ENCODE measurements around the gene LRRC32.

Gene LRRC32, protein sequence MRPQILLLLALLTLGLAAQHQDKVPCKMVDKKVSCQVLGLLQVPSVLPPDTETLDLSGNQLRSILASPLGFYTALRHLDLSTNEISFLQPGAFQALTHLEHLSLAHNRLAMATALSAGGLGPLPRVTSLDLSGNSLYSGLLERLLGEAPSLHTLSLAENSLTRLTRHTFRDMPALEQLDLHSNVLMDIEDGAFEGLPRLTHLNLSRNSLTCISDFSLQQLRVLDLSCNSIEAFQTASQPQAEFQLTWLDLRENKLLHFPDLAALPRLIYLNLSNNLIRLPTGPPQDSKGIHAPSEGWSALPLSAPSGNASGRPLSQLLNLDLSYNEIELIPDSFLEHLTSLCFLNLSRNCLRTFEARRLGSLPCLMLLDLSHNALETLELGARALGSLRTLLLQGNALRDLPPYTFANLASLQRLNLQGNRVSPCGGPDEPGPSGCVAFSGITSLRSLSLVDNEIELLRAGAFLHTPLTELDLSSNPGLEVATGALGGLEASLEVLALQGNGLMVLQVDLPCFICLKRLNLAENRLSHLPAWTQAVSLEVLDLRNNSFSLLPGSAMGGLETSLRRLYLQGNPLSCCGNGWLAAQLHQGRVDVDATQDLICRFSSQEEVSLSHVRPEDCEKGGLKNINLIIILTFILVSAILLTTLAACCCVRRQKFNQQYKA

DNA sequence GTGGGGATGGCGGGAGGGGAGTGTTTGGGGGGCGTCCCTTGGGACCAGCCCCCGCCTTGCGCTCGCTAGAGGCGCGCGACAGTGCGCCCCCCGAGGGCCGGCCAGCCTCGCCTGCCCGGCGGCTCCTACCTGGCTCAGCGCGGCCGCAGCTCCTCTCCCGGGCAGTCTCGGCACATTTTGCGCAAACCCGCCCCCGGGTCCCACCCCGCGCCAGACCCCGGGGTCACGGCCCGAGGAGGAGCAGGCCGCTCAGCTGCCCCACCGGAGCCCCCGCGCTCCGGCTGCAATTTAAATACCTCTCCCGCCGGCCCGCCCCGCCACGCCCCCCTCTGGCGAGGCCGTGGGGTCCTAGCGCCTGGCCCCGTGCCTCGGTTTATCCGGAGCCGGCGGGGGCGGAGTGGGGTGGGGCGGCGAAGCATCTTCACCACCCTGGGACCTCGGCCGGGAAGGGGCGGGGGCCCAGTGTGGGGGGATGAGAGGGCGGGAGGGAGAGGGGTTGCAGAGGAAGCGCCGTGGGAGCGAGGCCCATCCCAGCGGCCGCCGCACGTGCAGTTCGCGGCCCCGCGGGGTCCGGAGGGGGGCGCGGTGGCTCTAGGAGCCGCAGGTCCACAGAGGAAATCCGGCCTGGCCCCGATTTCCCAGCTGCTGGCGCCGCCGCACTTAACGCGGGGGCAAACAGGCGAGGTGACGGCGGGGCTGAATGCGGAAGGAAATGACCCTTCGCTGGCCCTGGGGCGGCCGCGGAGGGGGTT, at the start of gene LRRC32:
TSS of gene LRRC32 (minus strand) at position 263 of the 752 bp plus-strand sequence. CDS start 4,793 bp downstream, outside the sequence.
- peak; percentile 50 to 71 for DNase-seq

DNA sequence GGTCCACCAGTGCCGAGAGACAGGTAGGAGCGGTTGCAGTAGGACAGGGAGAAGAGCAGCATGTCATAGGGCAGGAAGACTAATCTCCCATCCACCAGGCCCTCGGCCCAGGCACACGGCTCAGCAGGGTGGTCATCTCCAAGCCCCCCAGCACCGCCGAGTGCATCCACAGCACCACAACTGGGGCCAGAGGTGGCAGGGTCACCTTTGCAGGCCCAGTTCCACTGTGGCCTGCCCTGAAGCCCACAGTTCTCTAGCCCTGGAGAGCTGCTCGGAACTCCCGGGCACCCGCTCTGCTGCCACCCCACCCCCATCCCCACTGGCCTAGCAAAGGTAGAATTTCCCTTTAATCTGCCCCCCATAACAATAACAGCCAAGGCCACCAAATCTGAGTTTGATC, 49.1 kb upstream of the LRRC32 start:
- no peak for DNase-seq

DNA sequence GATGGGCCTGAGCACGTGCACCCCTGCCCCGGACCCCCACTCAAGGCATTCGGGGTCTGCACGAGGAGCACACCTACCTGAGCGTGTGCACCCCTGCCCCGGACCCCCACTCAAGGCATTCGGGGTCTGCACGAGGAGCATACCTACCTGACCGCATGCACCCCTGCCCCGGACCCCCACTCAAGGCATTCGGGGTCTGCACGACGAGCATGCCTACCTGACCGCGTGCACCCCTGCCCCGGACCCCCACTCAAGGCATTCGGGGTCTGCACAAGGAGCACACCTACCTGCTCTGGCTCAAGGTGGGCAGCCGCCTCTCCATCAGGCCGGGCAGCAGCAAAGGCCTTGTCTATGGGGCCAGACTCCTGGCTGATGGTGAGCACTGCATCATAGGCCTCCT, 48.7 kb upstream of the LRRC32 start:
- DNase-seq, result no peak

DNA sequence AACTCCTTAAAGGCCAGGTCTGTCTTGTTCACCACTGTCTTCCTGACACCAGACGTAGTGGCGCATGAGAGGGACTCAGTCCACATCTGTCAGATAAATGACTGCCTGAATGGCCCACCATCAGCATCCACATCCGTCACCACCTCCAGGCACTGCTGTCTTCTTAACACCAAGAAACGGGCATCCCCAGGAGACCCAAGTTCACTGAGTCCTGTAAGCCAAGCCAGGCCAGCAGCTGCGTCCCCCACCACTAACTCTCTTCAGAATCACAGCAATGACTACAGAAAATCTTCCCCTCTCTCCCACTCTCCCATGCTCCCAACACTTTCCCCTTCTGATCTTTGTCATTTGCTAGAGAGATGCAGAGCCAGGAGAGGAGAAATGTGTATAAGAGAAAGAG, 47.3 kb upstream of the LRRC32 start:
- no peak for DNase-seq

DNA sequence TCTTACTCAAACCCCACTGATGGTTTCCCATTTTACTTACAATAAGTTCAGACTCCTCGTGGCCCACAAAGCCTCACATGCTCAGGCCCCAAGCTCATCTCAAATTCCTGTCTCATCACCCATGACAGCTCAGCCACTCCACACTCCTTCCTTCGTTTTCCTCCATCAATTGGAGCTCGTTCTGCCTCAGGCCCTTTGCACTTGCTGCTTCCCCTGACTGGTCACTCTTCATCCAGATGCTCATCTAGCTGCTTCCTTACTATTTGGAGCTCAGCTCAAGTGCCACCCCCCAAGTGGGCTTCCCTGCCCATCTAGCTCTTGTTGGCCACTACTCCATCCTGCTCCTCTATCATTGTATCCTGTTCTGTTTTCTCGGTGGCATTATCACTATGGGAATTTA, 46.8 kb upstream of the LRRC32 start:
- DNase-seq, result no peak

DNA sequence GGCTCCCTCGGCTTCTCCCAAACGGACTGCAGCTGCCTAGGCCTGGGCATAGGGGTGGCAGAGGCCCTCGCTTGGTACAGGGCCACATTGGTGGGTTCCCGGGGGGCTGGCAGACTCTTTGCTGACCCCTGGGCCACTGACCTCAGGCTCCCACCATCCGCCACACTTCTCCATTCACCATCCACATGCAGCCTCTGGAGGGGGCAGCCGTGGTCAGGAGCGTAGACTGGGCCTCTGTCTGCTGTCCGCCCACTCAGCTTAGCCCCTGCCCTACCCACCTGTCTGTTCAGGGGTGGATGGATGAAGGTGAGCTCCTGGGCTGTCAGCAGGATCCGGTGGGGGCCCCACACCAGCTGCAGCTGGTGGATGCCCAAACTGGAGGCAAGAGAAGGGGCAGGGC, 45.7 kb upstream of the LRRC32 start:
- no peak for DNase-seq

DNA sequence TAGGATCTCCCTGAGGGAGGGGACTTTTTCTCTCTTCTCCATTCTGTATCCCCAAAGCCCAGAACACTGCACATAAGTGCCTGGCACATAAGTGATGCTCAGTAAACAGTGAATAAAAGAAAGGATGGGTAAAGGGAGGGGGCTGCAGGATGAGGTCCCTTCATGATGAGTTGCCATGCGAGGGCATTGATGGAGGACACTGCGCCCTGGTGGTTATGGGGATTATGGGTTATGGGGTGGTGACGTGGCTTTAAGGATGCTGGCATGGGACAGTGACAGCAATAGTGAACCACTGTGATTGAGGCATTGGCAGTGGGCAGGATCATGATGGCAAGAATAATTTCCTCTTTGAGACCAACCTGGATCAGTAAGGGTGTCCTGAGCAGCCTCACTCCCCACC, 43.9 kb upstream of the LRRC32 start:
- DNase-seq, result no peak

DNA sequence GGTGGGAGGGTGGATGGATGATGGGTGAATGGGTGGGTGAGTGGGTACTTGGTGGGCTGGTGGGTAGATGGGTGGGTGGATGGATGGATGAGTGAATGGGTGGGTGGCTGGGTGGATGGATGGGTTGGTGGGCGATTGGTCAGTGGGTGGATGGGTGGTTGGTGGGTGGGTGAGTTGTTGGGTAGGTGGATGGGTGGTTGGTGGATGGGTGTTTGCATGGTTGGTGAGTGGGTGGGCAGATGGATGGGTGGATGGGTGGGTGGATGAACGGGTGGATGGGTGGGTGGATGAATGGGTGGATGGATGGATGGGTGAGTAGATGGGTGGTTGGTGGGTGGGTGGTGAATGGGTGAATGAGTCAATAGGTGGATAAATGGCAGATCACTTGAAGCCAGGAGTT, 43.0 kb upstream of the LRRC32 start:
- DNase-seq, result no peak

DNA sequence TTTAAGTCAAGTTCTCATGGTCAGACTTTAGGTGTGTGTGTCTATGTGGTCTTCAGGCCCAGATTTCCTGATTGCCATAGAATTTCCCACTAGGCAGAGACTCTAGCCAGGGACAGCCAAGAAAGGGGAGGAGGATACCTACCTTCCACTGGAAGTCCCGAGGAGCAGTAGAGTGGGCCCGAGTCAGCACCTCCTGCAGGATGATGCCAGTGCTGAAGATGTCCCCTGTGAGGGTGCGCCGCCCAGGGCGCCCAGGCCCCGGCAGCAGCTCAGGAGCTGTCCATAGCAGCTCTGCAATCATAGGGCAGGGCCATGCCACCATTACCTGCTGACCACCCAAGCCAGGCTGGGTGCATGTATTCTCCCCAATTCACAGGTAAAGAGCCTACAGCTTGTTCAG, 41.6 kb upstream of the LRRC32 start:
- DNase-seq, result no peak

DNA sequence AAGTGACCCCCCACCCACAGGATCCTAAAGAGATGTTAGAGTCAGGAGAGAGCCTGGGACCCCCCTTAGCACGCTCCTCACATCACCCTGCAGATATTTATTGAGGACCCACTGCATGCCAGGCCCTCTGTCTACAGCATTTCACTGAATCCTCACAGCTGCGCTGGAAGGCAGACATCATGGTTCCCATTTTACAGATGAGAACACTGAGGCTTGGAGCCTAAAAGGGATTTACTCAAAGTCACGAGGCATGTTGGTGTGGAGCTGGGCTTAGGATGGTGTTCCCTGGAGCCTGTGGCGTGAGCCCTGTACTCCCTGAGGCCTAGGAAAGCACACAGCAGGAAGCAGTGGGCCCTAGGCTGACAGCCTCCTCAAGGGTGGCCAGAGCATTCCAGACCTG, 39.2 kb upstream of the LRRC32 start:
- no peak for DNase-seq

DNA sequence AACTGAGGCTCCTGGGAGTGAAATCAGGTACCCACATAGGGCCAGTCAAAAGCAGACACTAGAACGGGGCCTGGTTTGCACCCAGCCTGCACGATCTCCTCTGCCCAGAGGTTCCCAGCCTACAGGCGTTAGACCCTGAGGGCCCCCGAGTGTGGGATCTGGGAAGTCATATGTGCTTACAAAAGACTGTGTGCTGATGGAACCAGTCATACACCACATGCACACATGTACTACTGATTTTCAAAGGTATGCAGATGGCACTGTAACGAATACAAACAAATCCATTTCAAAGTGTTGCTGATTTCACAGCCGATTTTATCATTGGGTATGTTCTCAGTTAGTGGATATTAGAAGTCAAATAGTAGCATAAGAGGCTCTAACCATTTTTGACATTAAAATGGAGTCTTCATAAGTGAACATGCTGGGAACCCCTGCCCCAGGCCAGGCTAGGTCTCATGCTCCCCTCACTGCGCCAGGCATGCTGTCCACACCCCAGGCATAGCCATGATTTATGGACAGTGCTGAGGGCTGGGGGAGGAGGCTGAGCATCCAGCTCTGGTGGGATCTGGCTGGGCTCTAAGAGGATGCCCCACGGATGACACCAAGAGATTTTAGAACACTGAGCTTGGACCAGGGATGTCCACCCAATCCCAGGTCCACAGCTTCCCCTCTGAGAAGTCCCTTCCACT, 38.6 kb upstream of the LRRC32 start:
- no peak for DNase-seq

DNA sequence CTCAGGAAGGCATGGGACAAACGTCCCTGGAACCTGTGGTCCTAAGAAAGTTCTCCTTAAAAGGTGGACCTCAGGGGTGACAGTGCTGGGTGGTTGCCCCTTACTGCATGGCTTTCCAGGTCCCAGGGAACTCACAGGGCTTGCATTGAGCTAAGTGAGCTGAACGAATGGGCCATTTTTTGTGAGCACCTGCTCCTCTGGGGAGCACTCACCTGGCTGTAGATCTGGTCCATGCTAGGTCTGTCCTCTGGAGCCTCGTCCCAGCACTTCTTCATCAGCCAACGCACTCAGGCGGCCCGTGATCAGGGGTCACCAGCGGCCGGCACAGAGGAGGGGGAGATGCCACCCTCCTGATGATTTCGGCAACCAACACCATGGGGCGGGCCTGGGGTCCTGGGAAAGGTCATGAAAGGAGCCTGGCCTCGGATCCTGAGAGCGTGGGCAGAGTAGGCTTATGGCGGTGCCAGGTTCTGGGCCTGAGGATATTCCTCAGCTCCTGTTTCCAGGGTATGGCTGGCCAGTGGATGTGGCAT, 36.8 kb upstream of the LRRC32 start:
- no peak for DNase-seq

DNA sequence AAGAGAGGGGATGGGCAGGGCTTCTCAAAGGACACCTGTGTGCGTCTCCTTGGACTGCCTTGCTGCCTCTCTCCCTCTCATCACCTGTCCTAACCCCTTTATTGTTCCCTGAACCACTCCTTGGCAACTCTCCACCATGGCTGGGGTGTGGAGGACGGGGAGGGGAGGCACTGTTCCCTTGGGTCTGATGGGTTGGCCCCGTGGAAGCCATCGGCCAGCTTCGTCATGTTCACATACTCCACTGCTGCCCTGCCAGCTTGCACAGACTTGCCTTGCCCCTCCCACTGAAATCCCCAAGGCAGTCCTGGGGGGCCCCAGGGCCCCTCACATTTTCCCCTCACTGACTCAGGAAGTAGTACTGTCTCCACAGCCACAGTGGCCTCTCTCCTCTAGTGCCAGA, 36.1 kb upstream of the LRRC32 start:
- DNase-seq, result no peak

DNA sequence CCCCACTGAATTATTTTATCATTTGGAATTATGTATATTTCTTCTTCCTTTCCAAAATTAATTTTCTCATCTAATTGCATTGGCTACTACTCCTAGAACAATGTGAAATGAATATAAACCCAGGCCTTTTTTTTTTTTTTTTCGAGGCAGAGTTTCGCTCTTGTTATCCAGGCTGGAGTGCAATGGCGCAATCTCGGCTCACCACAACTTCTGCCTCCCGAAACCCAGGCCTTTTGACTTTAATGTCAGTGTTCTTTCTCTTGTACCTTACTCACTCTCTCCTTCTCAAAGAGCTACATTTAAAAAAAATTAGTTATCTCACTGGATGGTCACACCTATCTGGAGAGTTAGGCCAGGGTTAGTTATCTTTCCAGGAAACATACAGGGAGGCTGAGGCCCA, 35.3 kb upstream of the LRRC32 start:
- no peak for DNase-seq

DNA sequence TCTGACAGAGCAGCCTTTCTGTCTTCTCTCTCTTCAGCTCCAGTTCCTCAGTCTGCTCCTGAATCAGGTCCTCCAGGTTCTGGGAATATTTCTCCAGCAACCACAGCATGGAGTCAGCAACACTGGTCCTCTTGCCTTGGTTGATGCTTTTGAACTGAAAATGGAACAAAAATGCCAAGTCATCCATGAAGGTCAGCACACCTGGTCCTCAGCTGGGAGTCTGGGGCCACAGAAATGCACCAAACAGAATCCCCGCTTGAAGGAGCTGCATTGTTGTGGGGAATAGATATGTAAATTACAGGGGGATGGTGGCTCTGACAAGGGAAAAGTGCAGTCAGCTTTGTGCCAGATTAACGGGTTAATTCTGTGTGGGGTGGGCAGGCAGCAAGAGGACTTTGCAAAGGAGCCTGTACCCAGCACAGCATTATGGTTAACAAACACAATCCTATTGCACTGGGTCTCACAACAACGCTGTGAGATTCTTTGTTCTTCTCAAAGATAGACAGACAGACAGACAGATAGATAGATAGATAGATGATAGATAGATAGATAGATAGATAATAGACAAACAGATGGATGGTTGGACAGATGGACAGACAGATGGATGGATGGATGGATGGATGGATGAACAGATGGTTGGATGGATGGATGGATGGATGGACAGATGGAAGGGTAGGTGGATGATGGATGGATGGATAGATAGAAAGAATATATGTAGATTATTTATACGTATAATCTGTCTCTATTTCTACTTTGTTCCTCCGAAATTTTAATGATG, 33.8 kb upstream of the LRRC32 start:
- DNase-seq, result no peak

DNA sequence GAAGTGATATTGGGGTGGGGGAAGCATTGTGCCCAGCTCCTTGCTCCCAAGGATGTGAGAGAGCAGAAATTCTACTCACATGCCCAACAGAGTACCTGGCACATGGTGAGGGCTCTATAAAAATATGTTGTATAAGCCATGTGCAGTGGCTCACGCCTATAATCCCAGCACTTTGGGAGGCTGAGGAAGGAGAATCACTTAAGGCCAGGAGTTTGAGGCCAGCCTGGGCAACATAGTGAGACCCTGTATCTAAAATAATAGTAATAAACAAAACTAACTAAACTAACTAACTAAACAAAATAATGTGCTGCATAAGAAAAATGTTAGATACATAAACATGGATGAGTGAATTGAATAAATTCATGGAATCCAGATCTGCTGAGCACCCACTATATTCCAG, 33.2 kb upstream of the LRRC32 start:
- DNase-seq, result no peak

DNA sequence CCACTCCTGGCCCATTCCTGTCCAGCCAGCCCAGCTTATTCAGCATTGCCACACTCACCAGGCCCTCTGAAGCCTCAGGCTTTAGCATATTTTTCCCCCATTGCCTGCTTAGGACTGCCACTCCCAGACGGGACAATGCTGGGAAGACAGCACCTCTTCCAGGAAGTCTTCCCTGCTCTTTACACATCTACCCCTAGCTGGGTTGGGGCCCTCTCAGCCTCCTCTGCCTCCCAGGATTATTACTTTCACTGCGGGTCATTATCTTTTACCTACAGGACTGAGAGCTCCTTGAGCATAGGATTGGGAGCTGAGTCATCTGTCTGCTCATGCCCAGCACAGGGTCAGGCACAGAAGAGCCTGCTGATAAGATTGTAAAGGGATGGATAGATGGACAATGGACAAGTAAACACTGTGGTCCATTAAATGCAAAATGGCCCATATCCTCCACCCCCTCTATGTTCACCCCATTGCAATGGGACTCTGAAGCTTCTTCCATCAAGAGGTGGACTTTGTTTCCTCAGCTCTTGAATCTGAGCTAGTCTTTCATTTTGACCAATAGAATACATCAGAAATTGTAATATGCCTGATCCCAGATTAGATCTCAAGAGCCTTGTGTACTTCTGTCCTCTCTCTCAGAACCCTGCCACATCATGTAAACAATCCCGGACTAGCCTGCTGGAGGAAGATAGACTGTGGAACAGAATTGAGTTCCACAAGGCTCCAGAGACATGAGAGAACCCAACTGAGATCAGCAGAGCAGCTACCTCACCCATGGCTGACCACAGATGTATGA, 32.0 kb upstream of the LRRC32 start:
- no peak for DNase-seq

DNA sequence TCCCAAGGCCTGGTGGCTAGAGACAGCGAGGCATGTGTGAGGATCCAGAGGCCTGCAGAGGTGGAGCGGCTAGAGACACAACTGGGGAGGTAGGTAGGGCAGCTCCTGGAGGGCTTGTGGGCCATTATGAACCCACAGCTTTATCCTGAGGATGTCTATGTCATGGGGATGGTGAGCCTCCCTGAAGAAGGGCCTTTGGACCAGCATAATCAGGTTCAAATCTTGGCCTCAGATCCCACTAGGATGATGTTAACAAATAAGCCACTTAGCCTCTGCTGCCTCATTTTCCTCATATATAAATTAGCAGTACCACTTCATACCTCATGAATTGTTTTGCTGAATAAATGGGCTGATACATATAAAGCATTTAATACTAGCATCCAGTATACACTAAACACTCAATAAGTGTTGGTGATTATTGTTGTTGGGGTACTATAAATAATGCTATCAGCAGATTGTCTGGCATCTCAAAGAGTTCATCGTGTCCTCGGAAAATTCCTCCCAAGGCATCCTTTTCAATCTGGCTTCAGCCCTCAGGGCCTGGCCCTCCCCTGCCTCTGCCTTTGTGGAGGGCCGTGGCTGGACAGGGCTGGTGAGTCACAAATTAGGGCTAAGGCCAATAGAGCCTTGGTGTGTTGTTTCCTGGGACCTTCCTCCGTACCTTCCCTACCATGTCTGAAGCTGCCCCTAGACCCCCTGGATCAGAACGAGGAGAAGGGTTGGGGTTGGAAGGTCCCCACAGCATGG, 30.9 kb upstream of the LRRC32 start:
- no peak for DNase-seq

DNA sequence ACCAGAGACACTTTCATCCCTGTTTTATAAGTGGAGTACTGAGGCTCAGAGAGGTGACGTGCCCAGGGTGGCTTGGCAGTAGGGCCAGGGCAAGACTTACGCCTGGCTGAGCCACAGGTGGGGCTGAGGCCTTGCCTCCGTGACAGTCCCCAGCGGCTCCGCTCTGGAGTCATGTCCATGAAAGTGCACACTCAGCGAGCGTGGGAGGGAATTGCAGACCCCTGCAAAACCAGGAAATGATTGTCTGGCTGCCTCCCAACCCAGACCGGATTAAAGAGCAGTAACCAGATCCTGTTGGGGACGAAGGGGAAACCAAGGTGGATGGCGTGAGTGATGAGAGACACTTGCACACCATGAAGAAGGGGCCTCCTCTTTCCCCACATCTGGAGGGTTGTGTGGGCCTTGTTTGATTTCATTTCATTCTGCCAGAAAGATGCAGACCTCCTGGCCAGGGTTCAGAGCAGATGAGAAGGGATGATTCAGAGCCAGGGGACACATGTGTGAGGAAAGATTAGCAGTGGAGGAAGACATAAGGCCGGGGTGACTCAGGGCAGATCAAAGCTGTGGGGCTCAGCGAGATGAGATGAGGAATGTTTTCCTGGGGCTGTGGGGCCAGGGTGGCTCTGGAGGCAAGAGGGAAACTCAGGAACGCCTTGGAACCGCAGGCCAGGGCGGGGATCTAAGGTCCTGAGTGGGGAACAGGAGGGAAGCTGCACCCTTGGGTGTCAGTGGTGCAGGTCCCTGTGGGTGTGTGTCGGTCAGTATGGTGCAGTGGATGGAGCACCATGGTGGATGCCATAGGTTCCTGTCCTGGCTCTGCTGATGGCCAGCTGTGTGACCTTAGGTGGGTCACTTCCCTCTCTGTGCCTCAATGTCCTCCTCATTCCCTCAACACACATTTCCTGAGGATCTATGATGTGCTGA, 29.9 kb upstream of the LRRC32 start:
- no peak for DNase-seq
